ENCODE data around the gene TLE1. TPM values are rescaled to one million over a fixed set of nuclear protein-coding genes. Genes with fewer than 3 reads are reported as not detected.

The TLE1 gene
- total RNA-seq, 3 donors from 2014 or later, result 42.9 to 51.8 (median 47.3) TPM

DNA sequence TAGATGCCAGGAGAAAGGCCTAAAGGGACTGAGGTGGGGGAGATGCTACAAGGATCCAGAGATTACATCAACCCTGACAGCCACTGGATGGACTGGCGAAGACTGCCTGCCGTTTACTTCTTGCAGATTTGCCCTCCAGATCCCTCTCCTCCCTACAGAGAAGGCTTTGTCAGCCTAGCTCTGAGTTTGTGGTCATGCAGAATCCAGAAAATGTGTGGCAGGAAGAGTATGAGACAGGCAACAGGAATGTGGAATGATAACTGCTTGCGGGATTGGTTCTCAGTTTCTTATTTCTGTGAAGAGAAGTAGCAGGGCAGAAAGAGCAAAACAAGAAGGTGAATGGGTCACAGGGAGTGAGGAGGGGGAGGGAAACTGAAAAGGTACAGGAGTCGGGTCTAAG, 129.6 kb downstream of the TLE1 start:
- H3K4me3 ChIP-seq, result no peak overlapping the region
- TF ChIP-seq, protein P1, sequence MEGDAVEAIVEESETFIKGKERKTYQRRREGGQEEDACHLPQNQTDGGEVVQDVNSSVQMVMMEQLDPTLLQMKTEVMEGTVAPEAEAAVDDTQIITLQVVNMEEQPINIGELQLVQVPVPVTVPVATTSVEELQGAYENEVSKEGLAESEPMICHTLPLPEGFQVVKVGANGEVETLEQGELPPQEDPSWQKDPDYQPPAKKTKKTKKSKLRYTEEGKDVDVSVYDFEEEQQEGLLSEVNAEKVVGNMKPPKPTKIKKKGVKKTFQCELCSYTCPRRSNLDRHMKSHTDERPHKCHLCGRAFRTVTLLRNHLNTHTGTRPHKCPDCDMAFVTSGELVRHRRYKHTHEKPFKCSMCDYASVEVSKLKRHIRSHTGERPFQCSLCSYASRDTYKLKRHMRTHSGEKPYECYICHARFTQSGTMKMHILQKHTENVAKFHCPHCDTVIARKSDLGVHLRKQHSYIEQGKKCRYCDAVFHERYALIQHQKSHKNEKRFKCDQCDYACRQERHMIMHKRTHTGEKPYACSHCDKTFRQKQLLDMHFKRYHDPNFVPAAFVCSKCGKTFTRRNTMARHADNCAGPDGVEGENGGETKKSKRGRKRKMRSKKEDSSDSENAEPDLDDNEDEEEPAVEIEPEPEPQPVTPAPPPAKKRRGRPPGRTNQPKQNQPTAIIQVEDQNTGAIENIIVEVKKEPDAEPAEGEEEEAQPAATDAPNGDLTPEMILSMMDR (IDR thresholded peaks at IDR 0.05), result no peak
- H3K36me3 ChIP-seq (ENCODE audit: low read depth), result no peaks in the 10 kb centered on the region
- H3K9me3 ChIP-seq, result no peaks in the 10 kb centered on the region
- ATAC-seq (no peak), DNase-seq (no peak)
- H3K4me1 ChIP-seq (ENCODE audit: low read depth), result no peaks in the 10 kb centered on the region
- intact Hi-C loops (cut with DNase I, micrococcal nuclease), result no loop called here

DNA sequence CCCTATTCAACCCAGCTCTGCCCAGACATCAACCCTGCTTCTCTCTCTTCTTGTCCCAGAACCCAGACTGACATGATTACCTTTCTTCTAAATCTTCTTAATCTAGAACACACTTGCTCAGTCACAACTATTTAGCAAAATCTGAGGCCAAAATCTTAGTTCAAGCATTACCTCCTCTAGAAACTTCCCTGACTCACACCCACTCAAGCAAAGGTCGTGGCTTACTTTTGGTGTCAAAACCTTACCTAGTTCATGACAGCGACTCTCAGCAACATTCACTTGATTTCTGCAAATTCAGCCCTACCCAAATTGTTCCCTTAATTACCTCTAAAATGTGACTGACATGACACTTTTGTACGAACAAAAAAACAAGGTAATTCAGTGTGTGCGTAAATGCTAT, 130.2 kb downstream of the TLE1 start:
- no peak for ATAC-seq
- no peaks in the 10 kb centered on the region for H3K9me3 ChIP-seq
- H3K36me3 ChIP-seq (ENCODE audit: low read depth), result no peaks in the 10 kb centered on the region
- intact Hi-C loops (cut with DNase I, micrococcal nuclease), result no loop called here
- no peaks in the 10 kb centered on the region for H3K4me1 ChIP-seq (ENCODE audit: low read depth)
- no peak for DNase-seq
- no peak overlapping the region for H3K4me3 ChIP-seq
- TF ChIP-seq, protein P1 (IDR thresholded peaks at IDR 0.05), result no peak

- TF ChIP-seq, protein P1 (IDR thresholded peaks at IDR 0.05), result no peak
- intact Hi-C loops (cut with DNase I, micrococcal nuclease), result no loop called here
- Histone ChIP-seq H3K4me1 (ENCODE audit: low read depth) (no peaks in the 10 kb centered on the region), H3K9me3 (no peaks in the 10 kb centered on the region), H3K4me3 (no peak overlapping the region), H3K36me3 (ENCODE audit: low read depth) (no peaks in the 10 kb centered on the region)
- DNase-seq (no peak), ATAC-seq (peak; percentile 55)
These were observed 131.1 kb downstream of the TLE1 start for GRCh38 chr9:81558091-81558830.

DNA sequence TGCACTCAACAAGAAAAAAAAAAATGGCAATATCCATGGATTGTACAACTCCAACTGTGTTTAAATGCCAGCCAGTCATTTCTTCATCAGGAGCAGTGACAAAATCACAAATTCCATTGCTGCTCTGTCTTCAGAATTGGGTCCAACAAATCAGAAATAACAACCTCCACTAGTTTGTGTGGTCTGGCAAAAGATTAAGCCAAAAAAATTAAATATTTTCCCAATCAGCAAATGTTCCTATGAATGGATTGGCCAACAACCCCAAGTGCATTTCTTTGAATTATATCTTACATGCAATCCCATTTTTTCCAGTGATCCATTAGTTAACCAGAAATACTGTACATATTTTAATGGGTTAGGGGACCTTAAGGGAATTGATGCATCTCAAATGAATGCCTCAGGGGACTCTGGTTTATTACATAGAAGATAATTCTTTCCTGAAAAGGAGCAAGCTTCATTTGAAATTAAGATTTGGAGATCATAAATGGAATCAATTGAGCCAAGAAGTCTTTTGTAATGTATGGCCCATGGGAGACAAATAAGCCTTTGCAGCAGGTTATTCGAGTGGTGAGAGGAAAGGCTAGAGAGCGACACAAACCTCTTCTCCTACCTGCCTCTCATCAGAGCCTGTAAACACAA, 131.8 kb downstream of the TLE1 start:
- Histone ChIP-seq H3K9me3 (no peaks in the 10 kb centered on the region), H3K4me3 (no peak overlapping the region), H3K36me3 (ENCODE audit: low read depth) (no peaks in the 10 kb centered on the region), H3K4me1 (ENCODE audit: low read depth) (peaks cover 4% of the 10 kb centered on the region)
- ATAC-seq (no peak), DNase-seq (no peak)
- TF ChIP-seq, protein P1 (IDR thresholded peaks at IDR 0.05), result no peak
- intact Hi-C loops (cut with DNase I, micrococcal nuclease), result no loop called here

GRCh38 chr9:81556923-81557322, 132.4 kb downstream of the TLE1 start:
- TF ChIP-seq, protein P1 (IDR thresholded peaks at IDR 0.05), result no peak
- no peak overlapping the region for H3K4me3 ChIP-seq
- intact Hi-C loops (cut with DNase I, micrococcal nuclease), result no loop called here
- H3K4me1 ChIP-seq (ENCODE audit: low read depth), result peaks cover 6% of the 10 kb centered on the region
- ATAC-seq, result no peak
- H3K9me3 ChIP-seq, result no peaks in the 10 kb centered on the region
- DNase-seq, result no peak
- H3K36me3 ChIP-seq (ENCODE audit: low read depth), result no peaks in the 10 kb centered on the region
